NCI-H2196 treated with DMSO at 0.1 percent for 48 hours (cell line): ENCODE measurements around the gene LMCD1.

Experiments used
- DNase-seq: peaks from one replicate; lab custom pipeline; 2025; ENCODE audit not compliant: unreplicated experiment; lab: John Stamatoyannopoulos, UW

Gene LMCD1

GRCh38 chr3:8482960-8483665 lies 18.5 kb upstream of the LMCD1 start:
- peak; percentile 68 for DNase-seq

DNA sequence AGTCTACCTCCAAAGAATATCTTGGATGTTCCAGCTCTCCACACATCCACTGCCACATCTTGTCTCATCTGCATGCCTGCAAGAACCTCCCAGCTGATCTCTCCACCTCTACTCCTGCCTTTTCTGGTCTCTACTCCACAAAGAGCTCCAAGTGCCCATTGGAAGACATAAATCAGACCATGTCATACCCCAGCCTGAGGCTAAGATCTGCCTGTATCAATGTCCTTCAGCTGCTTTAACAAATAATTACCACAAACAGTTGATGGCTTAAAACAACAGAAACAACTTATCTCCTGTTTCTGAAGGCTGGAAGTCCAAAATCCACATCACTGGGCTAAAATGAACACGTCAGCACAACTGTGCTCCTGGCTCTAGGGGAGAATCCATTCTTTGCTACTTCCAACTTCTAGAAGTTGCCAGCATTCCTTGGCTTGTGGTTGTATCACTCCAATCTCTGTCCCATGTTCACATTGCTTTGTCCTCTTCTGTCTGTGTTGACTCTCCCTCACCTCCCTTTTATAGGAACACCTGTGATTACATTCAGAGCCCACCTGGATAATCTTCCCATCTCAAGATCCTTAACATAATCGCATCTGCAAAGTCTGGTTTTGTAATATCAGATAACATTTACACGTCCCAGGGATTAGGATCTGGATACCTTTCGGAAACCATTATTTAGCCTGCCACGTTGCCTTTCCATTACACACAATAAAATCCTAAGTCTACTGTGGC lies 17.0 kb upstream of the LMCD1 start:
- no peak for DNase-seq

GRCh38 chr3:8485141-8485870 lies 16.3 kb upstream of the LMCD1 start:
- no peak for DNase-seq

DNA sequence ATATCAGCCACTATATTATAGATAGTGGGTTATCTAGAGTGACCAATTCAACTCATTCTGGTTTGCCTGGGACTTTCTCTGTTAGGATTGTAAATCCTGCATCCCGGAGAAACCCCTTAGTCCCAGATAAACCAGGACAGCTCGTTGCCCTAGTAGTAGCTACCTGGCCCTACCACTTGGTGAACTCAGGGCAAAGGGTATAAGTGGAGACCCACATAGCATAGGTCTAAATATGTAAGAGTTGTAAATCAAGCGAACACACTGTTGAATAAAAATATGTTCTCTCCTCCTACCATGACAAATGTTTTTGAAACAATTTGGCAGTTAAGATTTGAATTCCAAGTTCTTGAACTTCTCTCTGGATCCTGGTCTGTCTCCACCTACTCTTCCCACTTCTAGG lies 15.7 kb upstream of the LMCD1 start:
- no peak for DNase-seq

- no peak for DNase-seq
These were observed 15.2 kb upstream of the LMCD1 start for GRCh38 chr3:8486434-8486833.

- no peak for DNase-seq
These were observed 14.7 kb upstream of the LMCD1 start for GRCh38 chr3:8486936-8487335.

DNA sequence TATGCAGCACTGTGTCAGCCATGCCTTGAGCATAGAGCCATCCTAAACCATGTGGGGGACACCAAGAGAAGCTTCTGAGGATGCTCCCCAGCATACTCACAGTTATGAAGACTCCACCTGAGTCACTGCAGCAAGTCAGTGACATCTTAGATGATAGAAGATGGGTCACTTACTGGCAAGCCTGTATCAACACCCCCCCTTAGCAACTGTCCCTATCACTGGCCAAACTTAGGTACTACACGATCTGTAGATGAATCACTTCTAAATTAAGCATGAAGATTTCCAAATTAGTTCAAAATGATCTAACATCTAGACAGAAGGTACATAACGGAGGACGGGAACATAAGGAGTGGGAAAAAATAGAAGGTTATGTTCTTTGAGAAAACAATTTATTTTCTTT lies 13.2 kb upstream of the LMCD1 start:
- no peak for DNase-seq

- DNase-seq: no peak
These were observed 12.7 kb upstream of the LMCD1 start for GRCh38 chr3:8488877-8489276.

DNA sequence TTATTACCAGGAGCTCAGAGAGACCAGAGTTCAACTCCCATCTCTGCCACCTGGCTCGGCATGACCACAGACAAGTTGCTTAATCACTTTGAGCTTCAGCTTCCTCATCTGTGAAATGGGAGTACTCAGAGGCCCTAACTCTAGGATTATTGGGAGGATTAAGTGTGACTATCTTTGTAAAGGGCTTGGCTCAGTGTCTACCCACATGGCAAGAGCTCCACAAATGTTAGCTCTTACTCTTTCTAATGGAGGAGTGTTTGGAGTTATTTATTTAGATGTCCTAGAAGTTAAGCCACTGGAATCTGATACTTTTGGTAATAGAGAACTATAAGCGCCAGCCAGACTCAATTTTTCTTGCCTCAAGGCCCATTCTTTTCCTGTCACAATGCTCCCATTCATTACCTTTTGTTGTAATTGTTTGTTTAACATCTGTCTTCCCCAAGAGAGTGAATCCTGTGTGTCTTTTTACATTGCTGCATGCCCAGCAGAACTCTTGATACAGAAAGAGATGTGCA lies 12.3 kb upstream of the LMCD1 start:
- DNase-seq: no peak

- DNase-seq: no peak
These were observed 11.5 kb upstream of the LMCD1 start for GRCh38 chr3:8490079-8490552.

GRCh38 chr3:8491271-8492144 lies 10.1 kb upstream of the LMCD1 start:
- no peak for DNase-seq

DNA sequence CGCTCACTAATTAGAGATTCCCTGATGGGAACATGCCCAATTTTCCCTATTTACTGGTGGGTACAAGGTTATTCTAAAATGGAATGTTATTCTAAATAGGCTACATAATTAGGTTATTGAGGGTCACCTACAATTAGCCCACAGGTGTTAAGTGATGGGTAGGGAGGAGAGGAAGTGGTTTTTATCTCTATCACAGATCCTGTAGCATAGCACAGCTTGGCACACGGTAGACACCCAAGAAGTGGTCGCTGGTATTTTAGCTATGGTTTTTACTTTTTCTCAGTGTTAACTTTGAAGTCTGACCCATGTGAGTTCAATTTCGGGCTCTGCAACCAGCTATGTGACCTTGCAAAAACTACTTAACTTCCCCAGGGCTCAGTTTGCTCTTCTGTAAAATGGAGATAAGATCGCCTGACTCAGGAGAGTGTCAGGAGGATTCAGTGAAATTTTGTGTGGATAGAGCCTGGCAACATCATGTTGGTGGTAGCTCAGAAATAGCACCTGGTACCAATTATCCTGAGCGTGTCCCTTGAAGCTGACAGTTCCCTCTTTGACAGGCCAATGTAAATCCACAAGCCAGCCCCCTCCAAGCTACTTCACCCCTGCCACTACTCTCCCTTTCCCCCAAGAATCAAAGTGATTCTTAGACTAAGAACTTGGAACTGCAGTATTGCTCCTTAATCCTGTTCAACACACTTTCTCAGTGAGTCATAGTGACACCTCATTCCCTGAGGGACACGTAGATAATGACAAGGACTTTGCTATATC lies 8.7 kb upstream of the LMCD1 start:
- DNase-seq: no peak

GRCh38 chr3:8493744-8494143 lies 7.9 kb upstream of the LMCD1 start:
- DNase-seq: no peak

DNA sequence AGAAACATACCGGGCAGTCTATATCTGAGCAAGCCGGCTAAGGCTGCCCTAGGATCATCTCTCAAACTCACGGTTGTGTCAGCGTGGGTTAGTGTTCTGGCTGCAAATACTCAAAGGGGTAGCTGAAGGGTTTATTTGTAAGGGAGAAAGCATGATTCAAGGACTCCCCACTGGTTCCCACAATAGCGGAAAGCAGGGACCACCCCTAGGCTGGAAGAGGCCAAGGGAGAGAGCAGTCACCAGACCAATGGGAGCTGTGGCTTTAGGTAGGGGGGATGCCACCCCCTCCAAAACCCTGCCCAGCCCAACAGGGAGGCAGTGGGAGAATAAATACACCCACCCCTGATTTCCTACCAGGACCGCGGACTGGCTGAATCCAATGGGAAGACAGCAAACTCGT lies 7.3 kb upstream of the LMCD1 start:
- no peak for DNase-seq

GRCh38 chr3:8497582-8497981 lies 4.0 kb upstream of the LMCD1 start:
- DNase-seq: no peak

GRCh38 chr3:8499181-8499611 lies 2.4 kb upstream of the LMCD1 start:
- peak; percentile 13 for DNase-seq

- DNase-seq: no peak
These were observed 1.2 kb upstream of the LMCD1 start for GRCh38 chr3:8500319-8500988.

- DNase-seq: no peak
These were observed 643 bp upstream of the LMCD1 start for GRCh38 chr3:8500989-8501370.

DNA sequence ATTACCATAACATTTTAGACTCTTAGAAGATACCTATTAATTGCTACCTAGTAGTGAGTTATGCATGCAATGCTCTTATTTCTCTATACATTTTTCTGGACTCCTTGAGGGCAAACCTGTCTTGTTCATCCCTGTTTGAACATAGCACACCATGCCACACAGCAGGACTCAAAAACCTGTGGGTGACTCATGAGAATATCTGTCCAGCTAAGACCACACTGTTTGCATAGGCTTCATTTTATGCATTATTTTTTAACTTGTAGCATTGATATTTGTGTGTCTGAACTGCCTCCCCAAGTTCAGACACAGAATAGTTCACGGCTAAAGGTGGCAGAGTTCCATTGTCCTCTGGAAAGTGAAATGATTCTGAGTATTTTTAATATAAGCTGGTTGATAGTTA lies 1.8 kb downstream of the LMCD1 start:
- no peak for DNase-seq
